ENCODE measurements around the gene CABP1.

- TF ChIP-seq, protein P1, sequence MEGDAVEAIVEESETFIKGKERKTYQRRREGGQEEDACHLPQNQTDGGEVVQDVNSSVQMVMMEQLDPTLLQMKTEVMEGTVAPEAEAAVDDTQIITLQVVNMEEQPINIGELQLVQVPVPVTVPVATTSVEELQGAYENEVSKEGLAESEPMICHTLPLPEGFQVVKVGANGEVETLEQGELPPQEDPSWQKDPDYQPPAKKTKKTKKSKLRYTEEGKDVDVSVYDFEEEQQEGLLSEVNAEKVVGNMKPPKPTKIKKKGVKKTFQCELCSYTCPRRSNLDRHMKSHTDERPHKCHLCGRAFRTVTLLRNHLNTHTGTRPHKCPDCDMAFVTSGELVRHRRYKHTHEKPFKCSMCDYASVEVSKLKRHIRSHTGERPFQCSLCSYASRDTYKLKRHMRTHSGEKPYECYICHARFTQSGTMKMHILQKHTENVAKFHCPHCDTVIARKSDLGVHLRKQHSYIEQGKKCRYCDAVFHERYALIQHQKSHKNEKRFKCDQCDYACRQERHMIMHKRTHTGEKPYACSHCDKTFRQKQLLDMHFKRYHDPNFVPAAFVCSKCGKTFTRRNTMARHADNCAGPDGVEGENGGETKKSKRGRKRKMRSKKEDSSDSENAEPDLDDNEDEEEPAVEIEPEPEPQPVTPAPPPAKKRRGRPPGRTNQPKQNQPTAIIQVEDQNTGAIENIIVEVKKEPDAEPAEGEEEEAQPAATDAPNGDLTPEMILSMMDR (IDR thresholded peaks at IDR 0.05), result no peak
- no peak for TF ChIP-seq POLR2A (IDR thresholded peaks at IDR 0.05)
Observed at GRCh38 chr12:120708651-120709050, 68.2 kb downstream of the CABP1 start.
